SIG-M5 treated with dmso at 0.1 percent for 504 hours (cell line): Measurements from ENCODE around the gene PALLD.

ENCODE experiments used
- DNase-seq: peaks from one replicate; lab custom pipeline; 2025; ENCODE audit not compliant: unreplicated experiment; lab: John Stamatoyannopoulos, UW

The PALLD gene

GRCh38 chr4:168666531-168666930 lies 169.7 kb downstream of the PALLD start:
- DNase-seq: no peak

- no peak for DNase-seq
Measured at GRCh38 chr4:168667376-168667775, 170.5 kb downstream of the PALLD start.

DNA sequence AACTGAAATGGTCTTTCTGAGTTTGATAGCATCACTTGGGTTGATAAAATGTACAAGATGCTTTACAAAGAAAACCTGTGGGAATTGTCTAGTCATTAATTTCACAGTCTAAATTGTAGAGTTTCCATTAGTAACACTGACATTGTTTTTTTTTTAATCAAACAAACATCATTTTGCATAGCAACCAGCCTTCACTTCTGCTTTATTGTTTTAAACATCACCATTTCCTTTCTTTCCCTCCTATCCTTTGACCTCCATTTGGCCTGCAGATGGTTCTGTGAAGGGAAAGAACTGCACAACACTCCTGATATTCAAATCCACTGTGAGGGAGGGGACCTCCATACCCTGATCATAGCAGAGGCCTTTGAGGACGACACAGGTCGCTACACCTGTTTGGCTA lies 171.1 kb downstream of the PALLD start:
- DNase-seq: no peak

DNA sequence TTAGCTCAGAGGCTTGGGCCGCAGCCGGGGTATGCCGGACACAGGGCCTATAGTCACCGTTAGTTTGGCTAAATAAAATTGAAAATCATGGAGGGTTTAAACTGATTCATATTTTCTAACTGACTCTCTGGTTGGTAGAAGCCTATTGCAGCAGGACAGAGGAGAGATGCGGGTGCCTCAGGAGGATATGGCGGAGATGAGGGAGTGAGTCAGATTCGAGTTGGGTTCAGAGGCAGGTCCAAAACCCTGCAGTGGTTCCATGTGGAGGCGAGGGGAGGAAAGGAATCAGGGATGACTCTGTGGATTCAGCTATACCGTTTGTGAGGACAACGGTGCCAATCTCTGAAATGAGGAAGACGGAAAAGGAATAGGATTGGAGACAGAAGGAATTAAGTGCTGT lies 176.6 kb downstream of the PALLD start:
- no peak for DNase-seq

- no peak for DNase-seq
Measured at GRCh38 chr4:168674077-168674747, 177.4 kb downstream of the PALLD start.

DNA sequence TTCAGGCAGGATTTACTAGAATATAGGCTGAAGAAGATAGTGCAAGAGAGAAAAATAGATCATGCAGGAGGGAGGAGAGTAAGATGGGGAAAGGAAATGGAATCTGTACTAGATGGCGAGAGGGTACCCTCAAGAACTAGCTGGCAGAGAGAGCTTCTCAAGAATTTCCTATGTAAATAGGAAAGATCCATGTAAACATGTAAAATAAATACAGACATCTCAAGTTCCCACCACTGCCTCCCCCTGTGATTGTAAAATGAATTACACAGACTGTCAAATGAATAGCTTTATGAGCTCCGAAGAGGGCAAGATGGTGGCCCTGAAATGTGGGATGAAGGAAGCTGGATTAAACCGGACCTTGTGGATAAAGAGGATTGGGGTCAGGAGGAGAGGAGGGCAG lies 178.0 kb downstream of the PALLD start:
- DNase-seq: no peak

GRCh38 chr4:168677063-168677462 lies 180.2 kb downstream of the PALLD start:
- no peak for DNase-seq

DNA sequence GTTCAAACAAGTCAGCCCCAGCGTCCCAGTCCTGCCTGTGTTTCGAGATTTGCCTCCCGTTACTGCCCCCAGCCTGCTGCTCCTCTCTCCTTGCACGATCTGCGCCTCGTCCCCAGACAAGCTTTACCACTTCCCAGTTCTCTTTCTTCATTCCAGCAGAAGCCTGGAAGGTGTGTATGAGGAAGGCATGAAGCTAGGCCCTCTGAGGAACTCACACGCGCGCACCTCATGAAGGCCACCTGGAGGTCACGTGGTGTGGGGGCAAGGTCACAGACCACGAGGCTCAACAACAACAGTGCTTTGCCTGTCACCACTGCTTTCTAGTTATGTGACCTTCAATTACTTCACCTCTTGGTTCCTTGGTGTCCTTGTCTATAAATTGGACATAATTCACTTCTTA lies 181.0 kb downstream of the PALLD start:
- DNase-seq: no peak

DNA sequence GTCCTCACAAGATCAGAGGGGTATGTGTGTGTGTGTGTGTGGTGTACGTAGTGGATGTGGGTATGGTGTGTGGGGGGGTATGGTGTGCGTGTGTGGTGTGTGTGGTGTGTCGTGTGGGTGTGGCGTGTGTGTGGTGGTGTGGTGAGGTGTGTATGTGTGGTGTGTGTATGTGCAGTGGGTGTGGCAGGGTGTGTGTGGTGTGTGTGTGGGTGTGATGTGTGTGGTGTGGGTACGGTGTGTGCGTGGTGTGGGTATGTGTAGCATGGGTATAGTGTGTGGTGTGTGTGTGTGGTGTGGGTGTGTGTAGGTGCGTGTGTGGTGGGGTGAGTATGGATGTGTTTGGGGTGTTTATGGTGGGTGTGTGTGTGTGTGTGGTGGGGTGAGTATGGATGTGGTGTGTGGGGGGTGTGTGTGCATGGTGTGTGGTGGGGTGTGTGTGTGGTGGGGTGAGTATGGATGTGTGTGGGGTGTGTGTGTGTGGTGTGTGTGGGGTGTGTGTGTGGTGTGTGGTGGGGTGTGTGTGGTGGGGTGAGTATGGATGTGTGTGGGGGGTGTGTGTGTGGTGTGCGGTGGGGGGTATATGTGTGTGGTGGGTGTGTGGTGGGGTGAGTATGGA lies 182.0 kb downstream of the PALLD start:
- DNase-seq: no peak

- DNase-seq: no peak
Measured at GRCh38 chr4:168679397-168679796, 182.5 kb downstream of the PALLD start.

GRCh38 chr4:168679819-168680218 lies 183.0 kb downstream of the PALLD start:
- DNase-seq: peak; percentile 14

DNA sequence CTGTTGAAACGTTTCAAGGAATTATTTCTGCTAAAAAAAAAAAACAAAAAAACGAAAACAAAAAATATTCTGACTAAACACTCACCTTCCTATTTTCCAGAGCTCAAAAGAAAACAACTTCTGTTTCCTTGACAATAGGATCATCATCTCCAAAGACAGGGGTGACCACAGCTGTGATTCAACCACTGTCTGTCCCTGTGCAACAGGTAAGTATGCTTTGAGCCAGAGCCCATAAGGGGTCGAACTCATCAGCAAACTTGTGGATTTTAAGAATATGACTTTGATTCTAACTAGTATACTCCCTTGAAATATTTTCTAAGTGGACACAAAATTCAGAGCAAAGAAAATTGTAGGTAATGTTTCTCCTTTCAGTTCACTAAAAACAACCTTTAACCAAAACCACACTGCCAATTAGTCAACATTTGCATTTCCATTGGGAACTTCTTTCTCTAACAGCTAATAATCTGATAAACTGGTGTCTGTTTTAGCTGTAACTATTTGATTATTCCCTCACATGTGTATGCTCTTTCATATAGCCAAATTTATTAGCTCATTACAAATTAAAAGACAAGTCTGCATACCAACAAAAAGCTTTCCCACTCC lies 186.1 kb downstream of the PALLD start:
- no peak for DNase-seq

- DNase-seq: no peak
Measured at GRCh38 chr4:168683595-168683994, 186.7 kb downstream of the PALLD start.

- DNase-seq: peak; percentile 20
Measured at GRCh38 chr4:168685136-168685809, 188.4 kb downstream of the PALLD start.

DNA sequence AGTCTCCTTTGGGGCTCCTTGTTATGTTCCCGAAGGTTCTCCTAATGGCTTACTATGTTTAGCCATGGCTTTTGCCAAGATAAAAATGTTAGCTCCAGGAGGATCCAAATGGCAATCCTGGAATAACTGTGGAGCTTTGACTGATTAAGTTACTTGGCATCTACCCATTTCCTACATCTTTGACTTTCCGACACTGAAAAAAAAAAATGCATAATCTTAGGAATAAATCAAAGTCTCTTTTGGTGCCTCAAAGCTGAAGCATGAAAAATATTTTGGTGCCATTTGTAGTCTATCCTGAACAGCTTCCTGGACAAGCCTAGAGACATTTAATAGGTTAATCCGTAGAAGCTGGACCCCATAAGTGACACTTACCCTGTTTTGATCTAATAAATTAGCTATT lies 191.7 kb downstream of the PALLD start:
- DNase-seq: no peak

DNA sequence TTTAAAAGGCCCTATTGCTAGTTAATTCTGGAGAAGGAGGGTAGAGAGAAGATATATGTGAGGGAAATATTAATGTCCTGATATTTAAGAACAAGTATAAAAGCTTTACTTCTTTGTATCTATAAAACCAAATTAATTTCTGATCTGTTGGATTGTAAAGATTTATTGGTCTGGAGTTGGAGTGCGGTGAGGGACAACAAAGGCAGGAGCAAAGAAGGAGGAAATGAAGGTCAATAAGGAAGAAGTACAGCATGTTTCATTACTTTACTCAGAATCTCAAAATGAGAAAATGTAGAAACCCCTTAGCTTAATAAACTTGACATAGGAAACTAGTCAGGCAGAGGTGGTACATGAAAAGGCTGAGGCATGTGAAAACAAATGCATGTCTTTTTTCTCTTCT lies 192.9 kb downstream of the PALLD start:
- no peak for DNase-seq

GRCh38 chr4:168690199-168690598 lies 193.3 kb downstream of the PALLD start:
- no peak for DNase-seq

- DNase-seq: peak; percentile 5
Measured at GRCh38 chr4:168691631-168692369, 194.9 kb downstream of the PALLD start.

DNA sequence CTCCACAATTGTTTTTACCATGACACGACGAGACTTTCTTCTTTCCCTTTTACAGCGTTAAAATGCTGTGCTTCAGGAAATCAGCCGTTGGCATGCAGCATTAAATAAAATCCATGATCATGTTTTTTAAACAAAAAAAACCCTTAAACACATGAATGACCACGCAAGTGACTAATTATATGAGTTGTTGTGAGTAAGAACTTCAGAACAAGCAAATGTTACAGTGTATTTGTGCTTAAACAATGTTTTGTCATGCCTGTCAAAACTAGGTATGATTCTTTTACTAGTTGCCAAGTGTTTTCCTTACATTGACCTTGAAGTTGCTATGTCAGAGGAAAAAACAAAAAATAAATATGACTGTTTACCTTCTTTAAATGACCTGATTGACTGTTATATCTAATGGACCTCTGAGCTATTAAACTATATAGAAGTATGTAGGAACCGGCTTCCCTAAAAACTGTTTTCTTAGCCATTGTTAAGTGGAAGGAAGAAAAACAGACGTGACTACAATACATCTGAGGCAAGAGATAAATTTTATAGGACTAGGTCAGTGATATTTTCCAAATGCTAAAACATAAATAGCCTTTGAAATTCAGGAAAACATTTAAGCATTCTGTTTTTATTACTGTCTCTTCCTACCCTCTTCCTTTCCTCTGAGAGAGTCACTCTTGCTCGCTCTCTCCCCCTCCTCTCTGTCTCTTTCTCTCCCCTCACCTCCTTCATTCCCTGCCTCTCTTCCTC lies 197.1 kb downstream of the PALLD start:
- DNase-seq: no peak

DNA sequence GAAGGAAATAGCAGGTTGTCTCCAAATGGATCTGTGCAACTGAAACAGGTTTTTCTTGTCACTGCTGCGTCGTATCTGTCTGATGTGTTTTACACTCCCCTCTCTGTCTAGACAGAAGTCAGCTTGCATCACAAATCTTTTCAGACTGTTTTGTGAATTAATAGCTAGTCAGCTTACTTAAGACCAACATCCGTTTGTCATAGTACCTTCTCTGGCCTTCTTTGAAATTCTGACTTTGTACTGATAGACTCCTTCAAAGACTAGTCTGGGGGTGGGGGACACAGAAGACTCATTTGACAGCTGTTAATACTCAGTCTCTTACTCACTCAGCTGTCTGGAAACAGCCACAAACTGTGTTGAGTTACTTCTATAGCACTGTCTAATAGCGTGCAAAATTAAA lies 197.8 kb downstream of the PALLD start:
- peak; percentile 32 for DNase-seq

DNA sequence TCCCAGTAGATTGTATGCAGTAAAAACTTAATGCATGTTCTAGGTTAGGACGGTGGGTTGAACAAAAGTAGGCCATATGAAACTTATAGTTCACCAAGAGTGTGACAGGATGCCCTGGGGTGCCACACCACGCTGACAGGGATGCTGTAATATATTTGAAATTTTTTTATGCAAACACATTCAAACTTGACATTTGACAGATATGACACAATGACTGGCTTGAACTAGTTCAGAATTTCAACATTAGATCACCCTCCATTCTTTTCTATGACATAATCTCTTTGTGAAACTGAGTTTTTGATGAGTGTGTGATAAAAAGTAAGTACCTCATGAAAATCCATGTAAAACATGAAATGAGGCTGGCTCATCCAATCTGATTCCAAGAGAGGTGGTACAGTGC lies 198.4 kb downstream of the PALLD start:
- DNase-seq: no peak
